NOMO-1 treated with dmso at 0.1 percent for 144 hours (cell line): ENCODE measurements around the gene ADD3.
"Not testable (repeated sequence)": the region's sequence is repeated elsewhere in the genome, so short reads cannot be mapped to it uniquely, and the experiment has no call there.

Experiments
- DNase-seq: peaks from one replicate; lab custom pipeline; 2025; ENCODE audit not compliant: unreplicated experiment; lab: John Stamatoyannopoulos, UW

The ADD3 gene

DNA sequence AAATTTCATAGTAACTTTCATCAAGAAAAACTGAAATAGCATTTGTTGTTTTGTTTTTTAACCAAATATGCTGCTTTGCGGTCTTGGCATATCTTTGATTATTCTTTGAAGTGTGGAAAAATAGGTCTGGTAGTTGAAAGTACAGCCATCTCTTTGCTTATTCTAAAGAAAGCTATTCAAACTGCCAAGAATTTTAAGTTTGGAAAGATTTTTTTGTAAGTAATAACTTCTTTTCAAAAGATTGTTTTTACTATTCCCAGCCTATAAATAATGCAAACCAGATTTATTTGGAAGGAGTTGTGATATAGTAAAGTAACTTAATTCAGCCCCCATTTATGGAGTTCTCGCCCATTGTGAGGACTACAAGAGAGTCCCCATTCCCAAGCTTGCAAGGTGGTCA lies 87.0 kb downstream of the ADD3 start:
- DNase-seq: no peak

- no peak for DNase-seq
Observed at GRCh38 chr10:110101464-110102144, 93.8 kb downstream of the ADD3 start.

- no peak for DNase-seq
Observed at GRCh38 chr10:110103921-110104461, 96.2 kb downstream of the ADD3 start.

DNA sequence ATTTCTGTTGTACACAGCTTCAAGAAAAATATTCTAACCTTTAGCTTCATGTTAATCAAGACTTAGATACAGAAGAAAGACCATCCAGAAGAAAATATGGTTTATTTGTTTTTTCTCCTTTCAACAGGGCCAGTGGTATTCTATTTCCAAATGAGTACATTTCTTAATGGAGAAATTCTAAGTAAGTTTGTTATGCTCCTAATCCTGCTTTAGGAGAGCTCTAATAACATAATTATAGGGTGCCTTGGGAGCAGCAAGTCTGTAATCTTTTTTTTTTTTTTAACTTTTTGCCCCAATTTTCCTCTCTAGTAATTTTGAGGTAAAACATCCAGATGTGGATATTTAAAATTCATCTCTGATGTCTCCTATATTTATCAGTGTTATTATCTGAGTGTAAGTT lies 98.1 kb downstream of the ADD3 start:
- DNase-seq: no peak

DNA sequence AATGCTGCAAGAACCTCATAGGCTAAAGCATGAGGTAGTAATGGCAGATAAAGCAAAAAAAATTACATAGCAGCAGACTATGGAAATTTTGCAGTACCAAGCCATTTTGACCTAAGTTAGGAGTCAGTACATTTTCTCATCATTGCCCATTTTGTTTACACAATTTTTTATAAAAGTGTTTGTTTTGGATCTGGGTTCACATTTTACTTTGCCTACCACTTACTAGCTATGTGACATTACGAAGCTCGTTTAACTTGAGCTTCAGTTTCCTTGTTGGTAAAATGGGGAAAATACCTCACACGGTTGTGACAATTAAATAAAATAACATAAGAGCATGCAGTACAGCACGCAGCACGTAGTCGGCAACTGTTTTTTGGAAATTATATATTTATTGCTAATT lies 99.6 kb downstream of the ADD3 start:
- no peak for DNase-seq

- no peak for DNase-seq
Observed at GRCh38 chr10:110107887-110108286, 100.1 kb downstream of the ADD3 start.

DNA sequence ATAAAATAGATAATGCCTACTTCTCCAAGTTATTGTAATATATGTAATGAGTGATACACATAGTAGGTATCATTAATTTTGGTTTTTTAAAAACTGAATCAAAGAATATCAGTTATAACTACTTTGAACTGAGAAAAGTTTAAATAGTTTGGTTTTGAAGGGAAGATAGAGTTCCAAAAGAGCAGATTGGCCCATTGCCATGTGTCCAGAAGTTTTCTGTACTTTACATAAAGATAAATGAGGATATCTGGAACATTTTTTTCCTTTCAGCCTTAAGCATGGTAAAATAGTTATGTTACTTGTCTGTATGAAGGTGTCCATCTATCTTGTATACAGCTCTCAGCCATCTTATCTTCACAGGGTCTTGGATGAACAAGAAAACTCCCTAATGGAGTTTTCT lies 101.7 kb downstream of the ADD3 start:
- no peak for DNase-seq

DNA sequence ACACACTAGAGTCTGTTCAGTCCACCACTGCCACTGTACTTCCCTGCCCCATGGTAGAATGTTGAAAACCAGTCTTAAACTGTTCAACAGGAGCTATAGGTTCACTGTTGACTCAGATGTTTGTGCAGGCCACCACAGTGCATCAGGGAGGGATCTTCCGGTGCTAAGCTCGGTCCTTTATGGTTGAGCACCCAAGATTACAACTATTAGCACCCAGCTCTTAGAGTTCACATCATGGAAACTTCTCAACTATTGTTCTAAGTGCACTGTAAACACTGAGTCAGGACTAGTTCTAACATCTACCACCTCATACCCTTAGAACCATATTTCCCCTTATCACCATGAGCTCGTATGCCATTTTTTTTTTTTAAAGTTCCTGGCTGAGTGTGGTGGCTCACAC lies 102.6 kb downstream of the ADD3 start:
- DNase-seq: no peak

- no peak for DNase-seq
Observed at GRCh38 chr10:110113670-110114337, 106.0 kb downstream of the ADD3 start.

- DNase-seq: not testable (repeated sequence)
Observed at GRCh38 chr10:110114668-110115067, 106.9 kb downstream of the ADD3 start.

DNA sequence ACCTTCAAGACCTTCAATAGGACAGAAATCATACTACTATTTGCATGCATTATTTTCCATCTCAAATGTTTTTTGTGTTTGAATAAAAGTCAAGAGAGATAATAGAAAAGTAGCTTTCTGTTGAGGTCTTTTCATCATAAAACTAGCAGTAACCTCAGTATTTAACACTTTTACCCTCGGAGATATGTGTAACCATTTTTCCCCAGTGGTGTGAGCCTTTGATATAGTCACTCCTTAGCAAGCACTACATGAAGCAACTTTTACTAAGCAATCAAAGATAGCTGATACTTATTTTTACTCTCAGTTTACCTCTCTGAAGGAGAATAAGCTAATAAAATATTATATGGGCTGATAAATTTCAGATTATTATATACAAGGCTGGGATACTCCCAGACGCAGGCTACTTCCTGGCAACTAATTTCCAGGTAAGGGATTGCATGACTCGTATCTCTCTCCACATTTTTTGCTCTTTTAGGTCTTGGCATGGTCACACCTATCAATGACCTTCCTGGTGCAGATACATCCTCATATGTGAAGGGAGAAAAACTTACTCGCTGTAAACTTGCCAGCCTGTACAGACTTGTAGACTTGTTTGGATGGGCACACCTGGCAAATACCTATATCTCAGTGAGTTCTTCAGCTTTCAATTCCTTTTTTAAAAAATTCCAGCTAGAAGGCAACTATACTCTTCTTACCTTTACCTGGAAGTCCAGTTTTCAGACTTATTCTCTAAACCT lies 108.2 kb downstream of the ADD3 start:
- DNase-seq: no peak

GRCh38 chr10:110118891-110119621 lies 111.3 kb downstream of the ADD3 start:
- no peak for DNase-seq

DNA sequence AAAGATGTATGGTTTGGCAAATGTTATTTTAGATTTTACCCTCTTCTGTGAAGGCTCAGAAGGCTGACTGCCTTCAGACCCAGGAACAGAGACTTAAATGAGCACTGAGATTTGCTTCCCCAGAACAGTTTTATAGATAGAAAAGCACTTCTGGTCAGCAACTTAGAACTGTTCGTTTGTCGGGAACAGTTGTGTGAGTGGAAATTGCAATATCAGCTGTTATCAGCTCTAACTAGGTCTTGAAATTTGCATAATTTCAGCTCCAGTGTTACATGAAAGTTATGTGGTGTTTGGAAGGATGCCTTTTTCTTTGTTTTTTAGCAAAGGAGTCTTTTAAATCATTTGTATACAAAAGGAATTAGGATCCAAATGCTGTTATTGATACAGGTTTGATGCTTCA lies 115.8 kb downstream of the ADD3 start:
- no peak for DNase-seq

GRCh38 chr10:110129490-110129889 lies 121.7 kb downstream of the ADD3 start:
- no peak for DNase-seq

DNA sequence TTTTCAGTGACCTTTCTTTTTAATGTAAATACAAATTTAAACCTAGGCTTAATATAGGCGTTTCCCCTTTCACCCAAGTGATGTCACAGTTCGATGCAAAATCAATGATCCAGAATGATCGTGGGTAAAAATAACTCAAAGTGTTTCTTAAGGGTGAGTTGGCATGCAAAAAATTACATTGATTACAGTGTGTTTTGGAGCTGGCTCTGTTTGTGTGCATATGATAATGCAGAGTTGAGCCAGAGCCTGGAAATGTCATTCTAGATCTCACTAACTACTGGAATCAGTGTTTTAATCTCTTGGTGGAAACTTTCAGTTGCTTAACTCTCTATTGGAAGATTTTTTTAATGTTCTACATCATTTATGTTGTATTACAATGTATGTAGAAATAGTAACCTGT lies 127.1 kb downstream of the ADD3 start:
- no peak for DNase-seq

DNA sequence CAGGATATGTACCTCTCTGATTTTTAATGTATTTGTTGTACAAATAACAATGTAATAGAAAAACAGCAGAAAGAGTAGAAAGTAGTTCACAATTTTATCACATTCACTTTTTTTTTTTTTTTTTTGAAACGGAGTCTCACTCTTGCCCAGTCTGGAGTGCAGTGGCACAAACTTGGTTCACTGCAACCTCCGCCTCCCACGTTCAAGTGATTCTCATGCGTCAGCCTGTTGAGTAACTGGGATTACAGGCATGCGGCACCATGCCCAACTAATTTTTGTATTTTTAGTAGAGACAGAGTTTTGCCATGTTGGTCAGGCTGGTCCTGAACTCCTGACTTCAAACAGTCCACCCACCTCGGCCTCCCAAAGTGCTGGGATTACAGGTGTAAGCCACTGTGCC lies 128.1 kb downstream of the ADD3 start:
- not testable (repeated sequence) for DNase-seq

DNA sequence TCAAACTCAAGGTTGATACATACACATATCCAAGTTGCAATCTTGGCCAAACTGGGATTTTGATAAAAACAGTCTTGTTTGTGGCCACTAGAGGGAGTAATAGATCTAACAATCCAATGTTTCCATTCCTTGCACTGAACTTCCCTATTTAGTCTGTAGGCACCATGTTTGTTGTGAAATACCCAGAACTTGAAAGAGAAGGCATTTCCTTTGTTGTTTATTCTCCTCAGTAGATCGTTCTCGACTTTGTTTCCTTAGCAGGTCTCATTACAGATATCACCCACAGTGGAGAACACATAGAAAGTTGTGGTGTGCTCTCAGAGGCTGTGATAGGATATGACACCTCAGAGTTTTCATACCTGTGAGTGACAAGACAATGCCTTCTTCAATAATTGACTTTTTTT lies 129.4 kb downstream of the ADD3 start:
- peak; percentile 79 for DNase-seq

DNA sequence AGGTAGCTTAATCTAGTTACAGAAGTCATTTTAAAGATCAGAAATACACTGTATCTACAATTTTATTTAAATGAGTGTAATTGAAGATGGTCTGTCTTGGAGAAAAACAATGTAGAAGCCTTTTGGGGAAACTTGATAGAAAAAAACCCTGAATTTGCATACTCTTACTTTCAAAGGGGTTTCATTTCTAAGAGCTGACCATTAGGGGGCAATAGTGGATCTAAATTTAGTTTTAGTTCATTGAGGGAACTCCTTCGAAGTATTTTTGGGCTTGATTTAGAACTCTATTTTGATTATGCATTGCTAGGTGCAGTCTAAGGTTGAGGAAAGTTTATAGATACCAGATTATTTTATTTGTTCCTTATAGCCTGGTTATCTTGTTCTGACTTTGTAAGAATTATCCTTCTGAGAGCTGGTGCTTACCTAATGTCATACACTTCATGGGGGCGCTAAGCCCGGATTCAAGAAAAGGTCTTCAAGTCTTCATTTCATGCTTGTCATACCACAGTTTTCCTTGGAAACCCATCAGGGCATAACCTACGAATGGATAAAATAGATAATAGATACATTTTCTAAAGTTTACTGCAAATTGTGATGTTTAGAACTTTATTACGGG lies 130.5 kb downstream of the ADD3 start:
- peak; percentile 53 for DNase-seq

GRCh38 chr10:110141185-110141584 lies 133.4 kb downstream of the ADD3 start:
- peak; percentile 90 for DNase-seq

- peak; percentile 43 for DNase-seq
Observed at GRCh38 chr10:110141871-110142635, 134.3 kb downstream of the ADD3 start.
